ENCODE data around the gene CARD14. TPM values are rescaled to one million over a fixed set of nuclear protein-coding genes. Genes with fewer than 3 reads are reported as not detected.

CARD14 gene
- polyA plus RNA-seq, 3 donors = 0.11 to 0.27 (median 0.16) TPM

- no peak overlapping the region for H3K4me3 ChIP-seq (replicated peaks in 1 of 3; ENCODE audit: low read depth in 2 of 3, low read length in 3 of 3)
- H3K9ac ChIP-seq (ENCODE audit: insufficient read depth, low read length, poor library complexity, severe bottlenecking) = no peak overlapping the region
- no peaks in the 10 kb centered on the region for H3K9me3 ChIP-seq (replicated peaks in 1 of 2; ENCODE audit: control insufficient read depth in 1 of 2, insufficient read depth in 1 of 2, low read length in 2 of 2)
- no peak overlapping the region for H3K27ac ChIP-seq (ENCODE audit: low read depth in 1 of 2, low read length in 2 of 2)
- peaks cover 56 to 60% of the 10 kb centered on the region in 2 donors for H3K36me3 ChIP-seq (replicated peaks in 1 of 2; ENCODE audit: control insufficient read depth in 1 of 2, insufficient read depth in 2 of 2, low read length in 2 of 2)
- WGBS (ENCODE audit: insufficient coverage) = 96% methylated on average over 5 of the region's 6 CpGs
- intact Hi-C loops (cut with micrococcal nuclease) = no loop called here
- no peak overlapping the region for H3K4me2 ChIP-seq (replicated peaks; ENCODE audit: extremely low read depth, low read length, poor library complexity, severe bottlenecking)
- H3K27me3 ChIP-seq (ENCODE audit: control insufficient read depth in 2 of 2, insufficient read depth in 2 of 2, low read length in 2 of 2) = no peaks in the 10 kb centered on the region
- H3K4me1 Mint-ChIP-seq = no peaks in the 10 kb centered on the region
- no peak overlapping the region for H3K4me3 Mint-ChIP-seq
- no peaks in the 10 kb centered on the region for H3K79me2 ChIP-seq (ENCODE audit: insufficient read depth, low read length)
- no peak for DNase-seq
- no peak for TF ChIP-seq CTCF (IDR thresholded peaks at IDR 0.05)
- H2AFZ ChIP-seq (ENCODE audit: insufficient read depth, low read depth, low read length, poor library complexity, severe bottlenecking) = no peak overlapping the region
- H3K36me3 Mint-ChIP-seq = peaks cover 59 to 65% of the 10 kb centered on the region in 2 donors
- no peaks in the 10 kb centered on the region for H3K9me3 Mint-ChIP-seq
- H3K4me1 ChIP-seq (ENCODE audit: control insufficient read depth in 1 of 2, insufficient read depth in 2 of 2, low read length in 2 of 2) = no peaks in the 10 kb centered on the region
- peaks cover 1 to 13% (median 3%) of the 10 kb centered on the region in 3 donors for H3K27me3 Mint-ChIP-seq (ENCODE audit: low read depth in 3 of 3)
- no peaks in the 10 kb centered on the region for H4K20me1 ChIP-seq (ENCODE audit: insufficient read depth, low read length)
- no peak overlapping the region for H3K27ac Mint-ChIP-seq
Measured at GRCh38 chr17:80133626-80133970, 36.2 kb upstream of the CARD14 start.

- H3K36me3 ChIP-seq (replicated peaks in 1 of 2; ENCODE audit: control insufficient read depth in 1 of 2, insufficient read depth in 2 of 2, low read length in 2 of 2) = peaks cover 90 to 95% of the 10 kb centered on the region in 2 donors
- peaks cover 11% of the 10 kb centered on the region for H3K79me2 ChIP-seq (ENCODE audit: insufficient read depth, low read length)
- H3K4me3 ChIP-seq (replicated peaks in 1 of 3; ENCODE audit: low read depth in 2 of 3, low read length in 3 of 3) = no peak overlapping the region
- H3K27me3 ChIP-seq (ENCODE audit: control insufficient read depth in 2 of 2, insufficient read depth in 2 of 2, low read length in 2 of 2) = no peaks in the 10 kb centered on the region
- no peak for DNase-seq
- TF ChIP-seq CTCF (IDR thresholded peaks at IDR 0.05) = no peak
- no peak overlapping the region for H3K4me3 Mint-ChIP-seq
- peaks cover 0 to 1% (median 1%) of the 10 kb centered on the region in 3 donors for H3K27me3 Mint-ChIP-seq (ENCODE audit: low read depth in 3 of 3)
- peaks cover 15% of the 10 kb centered on the region for H4K20me1 ChIP-seq (ENCODE audit: insufficient read depth, low read length)
- no peak overlapping the region for H2AFZ ChIP-seq (ENCODE audit: insufficient read depth, low read depth, low read length, poor library complexity, severe bottlenecking)
- H3K27ac Mint-ChIP-seq = no peak overlapping the region
- 100% methylated on average over 8 of the region's 9 CpGs for WGBS (ENCODE audit: insufficient coverage)
- H3K4me1 Mint-ChIP-seq = no peaks in the 10 kb centered on the region
- no peaks in the 10 kb centered on the region for H3K9me3 ChIP-seq (replicated peaks in 1 of 2; ENCODE audit: control insufficient read depth in 1 of 2, insufficient read depth in 1 of 2, low read length in 2 of 2)
- H3K9ac ChIP-seq (ENCODE audit: insufficient read depth, low read length, poor library complexity, severe bottlenecking) = no peak overlapping the region
- no peaks in the 10 kb centered on the region for H3K4me1 ChIP-seq (ENCODE audit: control insufficient read depth in 1 of 2, insufficient read depth in 2 of 2, low read length in 2 of 2)
- H3K36me3 Mint-ChIP-seq = peaks cover 92 to 98% of the 10 kb centered on the region in 2 donors
- H3K9me3 Mint-ChIP-seq = no peaks in the 10 kb centered on the region
- H3K27ac ChIP-seq (ENCODE audit: low read depth in 1 of 2, low read length in 2 of 2) = no peak overlapping the region
- H3K4me2 ChIP-seq (replicated peaks; ENCODE audit: extremely low read depth, low read length, poor library complexity, severe bottlenecking) = no peak overlapping the region
- intact Hi-C loops (cut with micrococcal nuclease) = no loop called here
Measured at GRCh38 chr17:80137131-80137530, 32.7 kb upstream of the CARD14 start.
